Liver (tissue), 9 donors: ENCODE measurements around the gene MON2. TPM values are rescaled to one million over a fixed set of nuclear protein-coding genes. Genes with fewer than 3 reads are reported as not detected.

Experiments
- DNase-seq: peaks from one replicate; pipeline ENCODE4 v3.0.0-alpha.2; 2017; ENCODE audit warnings: low spot score
- H3K27ac ChIP-seq, 2 donors: one replicate each; pipeline ENCODE4 v1.7.0; 2013; ENCODE audit warnings: inconsistent platforms in 2 of 2, low read length in 2 of 2, control low read depth in 1 of 2, low read depth in 1 of 2, mild to moderate bottlenecking in 1 of 2
- H3K27me3 ChIP-seq, 4 donors: one replicate each; pipeline versions ENCODE4 v1.6.1 to v1.7.0; 2013; ENCODE audit warnings: low read length in 3 of 4, inconsistent platforms in 1 of 4, mild to moderate bottlenecking in 1 of 4, moderate library complexity in 1 of 4; ENCODE audit not compliant: control insufficient read depth in 4 of 4, insufficient read depth in 4 of 4
- H3K36me3 ChIP-seq, 4 donors: one replicate each; pipeline versions ENCODE4 v1.6.1 to v1.7.0; 2013; ENCODE audit warnings: low read length in 3 of 4, mild to moderate bottlenecking in 3 of 4, low read depth in 1 of 4, moderate library complexity in 1 of 4; ENCODE audit not compliant: control insufficient read depth in 4 of 4, insufficient read depth in 3 of 4
- H3K4me1 ChIP-seq, 4 donors: one replicate each; pipeline versions ENCODE4 v1.6.1 to v1.7.0; 2013; ENCODE audit warnings: low read length in 3 of 4, mild to moderate bottlenecking in 3 of 4, moderate library complexity in 1 of 4; ENCODE audit not compliant: control insufficient read depth in 4 of 4, insufficient read depth in 4 of 4
- H3K4me3 ChIP-seq, 3 donors: one replicate each; pipeline versions ENCODE4 v1.6.1 to v1.7.0; 2013; ENCODE audit warnings: low read length in 3 of 3, control low read depth in 1 of 3, low read depth in 1 of 3, mild to moderate bottlenecking in 1 of 3
- H3K9ac ChIP-seq, 2 donors: one replicate each; pipeline ENCODE4 v1.7.0; 2013; ENCODE audit warnings: low read length in 2 of 2, mild to moderate bottlenecking in 2 of 2, moderate library complexity in 2 of 2, control low read depth in 1 of 2, low read depth in 1 of 2
- H3K9me3 ChIP-seq, 4 donors: one replicate each; pipeline versions ENCODE4 v1.6.1 to v1.7.0; 2013; ENCODE audit warnings: low read length in 3 of 4; ENCODE audit not compliant: control insufficient read depth in 4 of 4
- ATF3 ChIP-seq: IDR thresholded peaks from 2 replicates; pipeline ENCODE4 v1.6.1; 2016; ENCODE audit warnings: antibody characterized with exemption
- CTCF ChIP-seq: fragments of 150-350 bp; IDR thresholded peaks from 2 replicates; pipeline ENCODE4 v1.5.1; 2017; ENCODE audit warnings: improper control_type of control experiment, low read depth, low read length; ENCODE audit not compliant: missing input control
- EGR1 ChIP-seq, 2 donors: IDR thresholded peaks; 2 replicates each; pipeline ENCODE4 v1.6.1; 2016 to 2018; ENCODE audit warnings: antibody characterized with exemption in 2 of 2, low read depth in 2 of 2
- FOXA1 ChIP-seq: IDR thresholded peaks from 2 replicates; pipeline ENCODE4 v1.6.1; 2016; ENCODE audit warnings: antibody characterized with exemption
- FOXA2 ChIP-seq: IDR thresholded peaks from 2 replicates; pipeline ENCODE4 v1.6.1; 2016; ENCODE audit warnings: antibody characterized with exemption
- GABPA ChIP-seq, 2 donors: IDR thresholded peaks in 1 of 2; conservative IDR thresholded peaks in 1 of 2; 2 replicates each; pipeline ENCODE4 v1.6.1; 2016; ENCODE audit warnings: antibody characterized with exemption in 2 of 2, mild to moderate bottlenecking in 1 of 2, moderate library complexity in 1 of 2
- HNF4G ChIP-seq: IDR thresholded peaks from 2 replicates; pipeline ENCODE4 v1.6.1; 2016; ENCODE audit warnings: antibody characterized with exemption
- JUND ChIP-seq, 2 donors: IDR thresholded peaks; 2 replicates each; pipeline ENCODE4 v1.6.1; 2016; ENCODE audit warnings: antibody characterized with exemption in 2 of 2
- NR2F2 ChIP-seq: IDR thresholded peaks from 2 replicates; pipeline ENCODE4 v1.6.1; 2016; ENCODE audit warnings: antibody characterized with exemption
- RAD21 ChIP-seq, 2 donors: IDR thresholded peaks; 2 replicates each; pipeline ENCODE4 v1.6.1; 2016; ENCODE audit warnings: antibody characterized with exemption in 2 of 2, mild to moderate bottlenecking in 2 of 2
- RXRA ChIP-seq, 2 donors: IDR thresholded peaks; 2 replicates each; pipeline ENCODE4 v1.6.1; 2017 to 2018; ENCODE audit warnings: antibody characterized with exemption in 2 of 2, mild to moderate bottlenecking in 1 of 2
- SP1 ChIP-seq: IDR thresholded peaks from 2 replicates; pipeline ENCODE4 v1.6.1; 2018; ENCODE audit warnings: antibody characterized with exemption, mild to moderate bottlenecking
- TAF1 ChIP-seq: conservative IDR thresholded peaks from 2 replicates; pipeline ENCODE4 v1.6.1; 2016; ENCODE audit warnings: antibody characterized with exemption, mild to moderate bottlenecking
- WGBS: extraction: QIAGEN DNeasy Blood & Tissue Kit; methylation state at CpG from one replicate; pipeline ENCODE4 v1.1.7; 2013; 5-methylcytosine and 5-hydroxymethylcytosine counted together
- polyA plus RNA-seq, 2 donors: library from polyadenylated mRNA; stranded (reverse) in 1 of 2; unstranded in 1 of 2; fragments of 200-250 nt in 1 of 2; fragments of >200 nt in 1 of 2; fragmentation: Nextera tagmentation in 1 of 2; extraction: Ambion mirVana in 1 of 2; gene quantifications; one replicate each; pipeline versions ENCODE4 v1.2.1 to v1.2.3, GENCODE V29; 2013 to 2015
- total RNA-seq, 2 donors: library from RNA; depleted of rRNA; stranded (reverse); fragments of >200 nt; gene quantifications; one replicate each; pipeline ENCODE4 v1.2.3, GENCODE V29; 2014
- donor health status: healthy.
- donor health status: healthy.
- donor health status: healthy.
- donor health status: healthy.
- donor health status: healthy.

The MON2 gene
- total and polyA plus RNA-seq, 4 donors: 7.5 to 69.9 (median 25.8) TPM

DNA sequence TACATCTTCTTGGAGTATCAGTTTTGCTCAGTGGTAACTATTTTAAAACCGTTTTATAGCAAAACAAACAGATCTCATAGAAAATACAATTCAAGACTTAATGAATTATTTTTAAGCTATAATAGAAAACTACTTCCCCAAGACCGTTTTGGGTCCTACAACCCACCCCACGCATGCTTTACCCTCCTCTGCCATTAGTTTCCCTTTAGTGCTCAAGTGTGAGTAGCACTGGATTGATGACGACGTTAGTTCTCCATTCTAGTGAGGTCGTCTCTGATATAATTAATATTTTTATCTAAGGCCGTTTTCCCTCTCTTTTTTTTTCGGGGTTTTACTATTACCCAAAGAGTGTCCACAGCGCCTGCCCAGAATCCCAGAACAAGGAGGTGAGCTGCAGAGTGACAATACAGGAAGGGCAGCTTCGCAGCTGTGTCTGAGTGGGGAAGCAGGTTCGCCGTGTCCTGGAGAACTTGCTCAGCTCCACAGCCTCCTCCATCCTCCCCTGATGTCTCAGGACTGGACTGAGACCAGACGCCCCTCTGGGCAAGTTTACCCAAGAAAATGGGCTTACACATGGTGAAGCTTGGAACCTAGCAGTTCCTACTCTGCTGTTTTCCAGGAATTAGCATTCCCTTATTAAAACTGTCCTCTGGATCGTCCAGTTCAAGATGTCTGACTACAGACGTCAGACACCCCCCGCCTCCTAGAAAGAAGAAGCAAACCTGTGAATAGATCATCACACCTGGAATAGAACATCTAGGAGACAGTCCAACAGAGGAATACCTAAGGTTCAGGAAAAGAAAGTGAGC, 31.9 kb upstream of the MON2 start:
- H3K27ac ChIP-seq: no peak overlapping the region
- peaks cover 0 to 13% (median 11%) of the 10 kb centered on the region in 4 donors for H3K4me1 ChIP-seq
- no peaks in the 10 kb centered on the region for H3K9me3 ChIP-seq
- no peaks in the 10 kb centered on the region for H3K27me3 ChIP-seq
- no peak for TF ChIP-seq ATF3
- no peak for TF ChIP-seq NR2F2
- TF ChIP-seq JUND (IDR thresholded peaks at IDR 0.05): no peak
- TF ChIP-seq HNF4G: no peak
- no peak for TF ChIP-seq TAF1
- no peak for TF ChIP-seq GABPA (IDR thresholded peaks at IDR 0.05 in 1 of 2, conservative IDR thresholded peaks at IDR 0.05 in 1 of 2)
- no peak for TF ChIP-seq SP1
- no peak for TF ChIP-seq RAD21 (IDR thresholded peaks at IDR 0.05)
- H3K4me3 ChIP-seq: peak overlapping the region in 2 of 3 donors; percentile 52 to 75
- DNase-seq: no peak
- no peaks in the 10 kb centered on the region for H3K36me3 ChIP-seq
- WGBS: 31% methylated on average over 16 of the region's 16 CpGs
- H3K9ac ChIP-seq: no peak overlapping the region

GRCh38 chr12:62435303-62436163, 31.1 kb upstream of the MON2 start:
- H3K4me1 ChIP-seq: peaks cover 0 to 13% (median 11%) of the 10 kb centered on the region in 4 donors
- no peak for DNase-seq
- H3K9me3 ChIP-seq: no peaks in the 10 kb centered on the region
- H3K27me3 ChIP-seq: no peaks in the 10 kb centered on the region
- 4% methylated on average over 29 of the region's 29 CpGs for WGBS
- peak; percentile 49 to 69 for TF ChIP-seq RAD21 (IDR thresholded peaks at IDR 0.05)
- TF ChIP-seq CTCF: peak; percentile 27
- TF ChIP-seq JUND (IDR thresholded peaks at IDR 0.05): no peak
- TF ChIP-seq FOXA2: no peak
- TF ChIP-seq EGR1 (IDR thresholded peaks at IDR 0.05; ENCODE audit: low read depth in 2 of 2): no peak
- no peak for TF ChIP-seq NR2F2
- no peak for TF ChIP-seq SP1
- no peak for TF ChIP-seq RXRA (IDR thresholded peaks at IDR 0.05)
- H3K27ac ChIP-seq: no peak overlapping the region
- H3K9ac ChIP-seq: no peak overlapping the region
- H3K4me3 ChIP-seq: peak overlapping the region in 2 of 3 donors; percentile 52 to 75
- no peaks in the 10 kb centered on the region for H3K36me3 ChIP-seq

- DNase-seq: no peak
- TF ChIP-seq EGR1 (IDR thresholded peaks at IDR 0.05; ENCODE audit: low read depth in 2 of 2): no peak
- no peak for TF ChIP-seq TAF1
- TF ChIP-seq RXRA (IDR thresholded peaks at IDR 0.05): no peak
- TF ChIP-seq FOXA1: no peak
- Histone ChIP-seq H3K4me1 (peaks cover 0 to 13% (median 11%) of the 10 kb centered on the region in 4 donors), H3K9ac (no peak overlapping the region), H3K9me3 (peaks cover 0 to under 1% (median 0%) of the 10 kb centered on the region in 4 donors), H3K4me3 (peak overlapping the region in 1 of 3 donors; percentile 52), H3K27me3 (no peaks in the 10 kb centered on the region), H3K27ac (no peak overlapping the region), H3K36me3 (no peaks in the 10 kb centered on the region)
- WGBS: 73% methylated on average over 12 of the region's 12 CpGs
Measured at GRCh38 chr12:62436164-62436503, 30.5 kb upstream of the MON2 start.
